Mesenchymal stem cell (in vitro differentiated cells and primary cell): ENCODE measurements around the gene CRELD1.
A peak's percentile ranks its signal among the peaks of the same experiment; 100 is the strongest.

Experiments
- DNase-seq: peaks from one replicate; pipeline ENCODE4 v3.0.0-alpha.2; 2013
- H2AFZ ChIP-seq: one replicate; pipeline ENCODE4 v1.6.1; 2013; ENCODE audit warnings: low read depth, mild to moderate bottlenecking, control low read depth, inconsistent platforms, low read length, moderate library complexity
- H2AK5ac ChIP-seq: 2 replicates; pipeline ENCODE4 v1.6.1; 2013; ENCODE audit warnings: low read length, moderate library complexity, mild to moderate bottlenecking, inconsistent platforms; ENCODE audit not compliant: severe bottlenecking
- H2BK120ac ChIP-seq: one replicate; pipeline ENCODE4 v1.6.1; 2013; ENCODE audit warnings: low read depth, mild to moderate bottlenecking, inconsistent platforms, low read length, moderate library complexity
- H2BK12ac ChIP-seq, 2 experiments: one replicate each; pipeline ENCODE4 v1.6.1; 2013; ENCODE audit warnings: inconsistent platforms in 2 of 2, low read length in 2 of 2, mild to moderate bottlenecking in 2 of 2, moderate library complexity in 2 of 2, control low read depth in 1 of 2
- H2BK15ac ChIP-seq: one replicate; pipeline ENCODE4 v1.6.1; 2013; ENCODE audit warnings: mild to moderate bottlenecking, low read depth, inconsistent platforms; ENCODE audit not compliant: poor library complexity, severe bottlenecking
- H2BK5ac ChIP-seq: 2 replicates; pipeline ENCODE4 v1.6.1; 2013; ENCODE audit warnings: low read depth, mild to moderate bottlenecking, low read length, control low read depth, inconsistent platforms; ENCODE audit not compliant: poor library complexity, severe bottlenecking
- H3K14ac ChIP-seq, 2 experiments: one replicate each; pipeline ENCODE4 v1.6.1; 2013; ENCODE audit warnings: inconsistent platforms in 2 of 2, low read length in 2 of 2, control low read depth in 1 of 2, mild to moderate bottlenecking in 1 of 2, moderate library complexity in 1 of 2
- H3K18ac ChIP-seq, 2 experiments: one replicate each; pipeline ENCODE4 v1.6.1; 2013; ENCODE audit warnings: inconsistent platforms in 2 of 2, low read length in 2 of 2, control low read depth in 1 of 2, low read depth in 1 of 2, mild to moderate bottlenecking in 1 of 2
- H3K23ac ChIP-seq, 2 experiments: one replicate each; pipeline ENCODE4 v1.6.1; 2013; ENCODE audit warnings: inconsistent platforms in 2 of 2, low read length in 2 of 2, mild to moderate bottlenecking in 2 of 2, moderate library complexity in 2 of 2, control low read depth in 1 of 2
- H3K27ac ChIP-seq: 2 replicates; pipeline ENCODE4 v1.5.1; 2013; ENCODE audit warnings: mild to moderate bottlenecking, moderate library complexity, low read length, control low read depth, inconsistent platforms; ENCODE audit not compliant: poor library complexity, severe bottlenecking
- H3K27me3 ChIP-seq, 2 experiments: 2 replicates each; pipeline versions ENCODE4 v1.6.1 to v1.7.0; 2013; ENCODE audit warnings: low read length in 2 of 2, mild to moderate bottlenecking in 2 of 2, moderate library complexity in 2 of 2, control low read depth in 1 of 2, inconsistent platforms in 1 of 2; ENCODE audit not compliant: control insufficient read depth in 1 of 2, insufficient read depth in 1 of 2
- H3K36me3 ChIP-seq, 2 experiments: 2 replicates each; pipeline versions ENCODE4 v1.6.1 to v1.7.0; 2013; ENCODE audit warnings: low read length in 2 of 2, control low read depth in 1 of 2, inconsistent platforms in 1 of 2, low read depth in 1 of 2, mild to moderate bottlenecking in 1 of 2; ENCODE audit not compliant: insufficient read depth in 2 of 2, control insufficient read depth in 1 of 2
- H3K4ac ChIP-seq, 2 experiments: one replicate each; pipeline ENCODE4 v1.6.1; 2013; ENCODE audit warnings: inconsistent platforms in 2 of 2, low read length in 2 of 2, mild to moderate bottlenecking in 2 of 2, moderate library complexity in 2 of 2, control low read depth in 1 of 2, low read depth in 1 of 2
- H3K4me1 ChIP-seq: 2 replicates; pipeline ENCODE4 v1.6.1; 2013; ENCODE audit warnings: low read depth, low read length, control low read depth; ENCODE audit not compliant: control insufficient read depth, insufficient read depth
- H3K4me2 ChIP-seq: 2 replicates; pipeline ENCODE4 v1.6.1; 2013; ENCODE audit warnings: low read length, mild to moderate bottlenecking, inconsistent platforms; ENCODE audit not compliant: poor library complexity, severe bottlenecking
- H3K4me3 ChIP-seq, 2 experiments: 2 replicates each; pipeline versions ENCODE4 v1.5.1 to v1.7.0; 2013; ENCODE audit warnings: low read length in 2 of 2, mild to moderate bottlenecking in 2 of 2, control low read depth in 1 of 2, low read depth in 1 of 2; ENCODE audit not compliant: insufficient read depth in 1 of 2
- H3K79me1 ChIP-seq: replicated peaks from 2 replicates; pipeline ENCODE4 v1.6.1; 2013; ENCODE audit warnings: mild to moderate bottlenecking, control low read depth, low read length, inconsistent platforms; ENCODE audit not compliant: poor library complexity, severe bottlenecking
- H3K9ac ChIP-seq: 2 replicates; pipeline ENCODE4 v1.7.0; 2013; ENCODE audit warnings: mild to moderate bottlenecking, low read length, moderate library complexity
- H3K9me3 ChIP-seq: 2 replicates; pipeline ENCODE4 v1.7.0; 2013; ENCODE audit warnings: mild to moderate bottlenecking, low read length; ENCODE audit not compliant: control insufficient read depth
- H4K8ac ChIP-seq: one replicate; pipeline ENCODE4 v1.6.1; 2013; ENCODE audit warnings: inconsistent platforms, mild to moderate bottlenecking, low read length, moderate library complexity
- H4K91ac ChIP-seq: one replicate; pipeline ENCODE4 v1.6.1; 2013; ENCODE audit warnings: mild to moderate bottlenecking, low read length, inconsistent platforms
- WGBS: methylation state at CpG from one replicate; pipeline ENCODE4 v1.1.7; 2013; ENCODE audit warnings: mixed read lengths; 5-methylcytosine and 5-hydroxymethylcytosine counted together

Gene CRELD1

GRCh38 chr3:9918261-9919038 is 15.2 kb upstream of the CRELD1 start:
- Histone ChIP-seq H3K18ac (no peak overlapping the region), H2BK5ac (no peak overlapping the region), H2AFZ (no peak overlapping the region), H3K36me3 (peaks cover 10 to 17% of the 10 kb centered on the region in 2 experiments), H3K27me3 (no peaks in the 10 kb centered on the region), H3K27ac (no peak overlapping the region), H2BK15ac (no peak overlapping the region), H4K8ac (no peak overlapping the region), H3K14ac (peak overlapping the region in 1 of 2 experiments; percentile 50), H2BK120ac (no peak overlapping the region), H3K4me2 (no peak overlapping the region), H2BK12ac (peak overlapping the region in 1 of 2 experiments; percentile 10), H2AK5ac (no peak overlapping the region), H3K23ac (no peak overlapping the region), H3K4me3 (peak overlapping the region in 1 of 2 experiments; percentile 82), H3K4ac (no peak overlapping the region), H4K91ac (no peak overlapping the region), H3K79me1 (peaks cover 15% of the 10 kb centered on the region), H3K4me1 (peaks cover 39% of the 10 kb centered on the region), H3K9me3 (no peaks in the 10 kb centered on the region), H3K9ac (peak overlapping the region; percentile 91)
- no peak for DNase-seq
- 97% methylated on average over 4 of the region's 8 CpGs for WGBS

GRCh38 chr3:9928158-9928557 is 5.5 kb upstream of the CRELD1 start:
- no peak overlapping the region for H3K27ac ChIP-seq
- peaks cover 7% of the 10 kb centered on the region for H3K4me1 ChIP-seq
- H2AFZ ChIP-seq = no peak overlapping the region
- no peak overlapping the region for H2BK5ac ChIP-seq
- H3K36me3 ChIP-seq = peaks cover 44 to 53% of the 10 kb centered on the region in 2 experiments
- H2AK5ac ChIP-seq = no peak overlapping the region
- no peak overlapping the region for H3K14ac ChIP-seq
- no peak overlapping the region for H2BK12ac ChIP-seq
- H3K18ac ChIP-seq = peak overlapping the region in 1 of 2 experiments; percentile 21
- no peak for DNase-seq
- H3K9ac ChIP-seq = no peak overlapping the region
- H2BK15ac ChIP-seq = no peak overlapping the region
- no peaks in the 10 kb centered on the region for H3K9me3 ChIP-seq
- H3K4me3 ChIP-seq = no peak overlapping the region
- WGBS = 92% methylated on average over 19 of the region's 23 CpGs
- H3K79me1 ChIP-seq = no peaks in the 10 kb centered on the region
- no peak overlapping the region for H3K4ac ChIP-seq
- H2BK120ac ChIP-seq = no peak overlapping the region
- no peaks in the 10 kb centered on the region for H3K27me3 ChIP-seq
- H3K23ac ChIP-seq = no peak overlapping the region
- no peak overlapping the region for H4K8ac ChIP-seq
- no peak overlapping the region for H3K4me2 ChIP-seq
- H4K91ac ChIP-seq = no peak overlapping the region

GRCh38 chr3:9930804-9931418 is 2.7 kb upstream of the CRELD1 start:
- Histone ChIP-seq H4K91ac (no peak overlapping the region), H3K4me1 (peaks cover 20% of the 10 kb centered on the region), H3K18ac (no peak overlapping the region), H3K4ac (no peak overlapping the region), H2BK120ac (no peak overlapping the region), H2BK5ac (no peak overlapping the region), H3K4me3 (no peak overlapping the region), H2BK15ac (no peak overlapping the region), H3K27ac (no peak overlapping the region), H3K9ac (no peak overlapping the region), H3K36me3 (peaks cover 27 to 36% of the 10 kb centered on the region in 2 experiments), H4K8ac (no peak overlapping the region), H2AFZ (no peak overlapping the region), H3K79me1 (peaks cover 12% of the 10 kb centered on the region), H3K27me3 (no peaks in the 10 kb centered on the region), H2BK12ac (no peak overlapping the region), H3K14ac (no peak overlapping the region), H2AK5ac (no peak overlapping the region), H3K9me3 (no peaks in the 10 kb centered on the region), H3K23ac (no peak overlapping the region), H3K4me2 (no peak overlapping the region)
- DNase-seq = peak; percentile 23
- 92% methylated on average over 4 of the region's 4 CpGs for WGBS

- H3K4me2 ChIP-seq = peak overlapping the region; percentile 100
- H4K8ac ChIP-seq = peak overlapping the region; percentile 91
- no peak overlapping the region for H4K91ac ChIP-seq
- H3K27ac ChIP-seq = peak overlapping the region; percentile 72
- peak overlapping the region; percentile 83 for H3K9ac ChIP-seq
- peak overlapping the region in 1 of 2 experiments; percentile 65 for H3K23ac ChIP-seq
- no peak overlapping the region for H2AK5ac ChIP-seq
- peak overlapping the region; percentile 59 to 74 for H3K18ac ChIP-seq
- no peak overlapping the region for H3K14ac ChIP-seq
- no peak overlapping the region for H2BK5ac ChIP-seq
- H2BK12ac ChIP-seq = peak overlapping the region in 1 of 2 experiments; percentile 67
- H3K36me3 ChIP-seq = peaks cover 30 to 42% of the 10 kb centered on the region in 2 experiments
- no peak for DNase-seq
- no peaks in the 10 kb centered on the region for H3K9me3 ChIP-seq
- H3K27me3 ChIP-seq = no peaks in the 10 kb centered on the region
- H2BK15ac ChIP-seq = peak overlapping the region; percentile 63
- H3K4ac ChIP-seq = peak overlapping the region; percentile 86 to 92
- peak overlapping the region in 1 of 2 experiments; percentile 87 for H3K4me3 ChIP-seq
- H2AFZ ChIP-seq = no peak overlapping the region
- 19% methylated on average over 9 of the region's 13 CpGs for WGBS
- H3K4me1 ChIP-seq = peaks cover 23% of the 10 kb centered on the region
- peaks cover 21% of the 10 kb centered on the region for H3K79me1 ChIP-seq
- no peak overlapping the region for H2BK120ac ChIP-seq
Measured at GRCh38 chr3:9932535-9932842, 1.1 kb upstream of the CRELD1 start.
